Endothelial cell of umbilical vein (primary cell): ENCODE results near the gene BEX2.

Experiments used
- CTCF ChIP-seq, 2 donors: IDR thresholded peaks; 1 replicate in 1 of 2; 2 replicates in 1 of 2; pipeline ENCODE4 v1.5.1; 2011; ENCODE audit warnings: low read length in 2 of 2, mild to moderate bottlenecking in 2 of 2, moderate library complexity in 2 of 2, control low read depth in 1 of 2, inconsistent platforms in 1 of 2, low read depth in 1 of 2; ENCODE audit not compliant: insufficient read depth in 1 of 2; ENCODE audit errors: extremely low read depth in 1 of 2
- EZH2 ChIP-seq: IDR thresholded peaks from 2 replicates; pipeline ENCODE4 v1.6.1; 2012; ENCODE audit warnings: borderline replicate concordance, low read depth, mild to moderate bottlenecking, moderate library complexity, low read length, inconsistent platforms; ENCODE audit not compliant: severe bottlenecking
- MAX ChIP-seq: IDR thresholded peaks from 2 replicates; pipeline ENCODE4 v1.6.1; 2011; ENCODE audit not compliant: insufficient read depth, insufficient read length
- POLR2A ChIP-seq: IDR thresholded peaks from 2 replicates; pipeline ENCODE4 v1.6.1; 2012; ENCODE audit warnings: low read depth, mild to moderate bottlenecking, control low read depth, low read length
- POLR2AphosphoS5 ChIP-seq: IDR thresholded peaks from 2 replicates; pipeline ENCODE4 v1.6.1; 2012; ENCODE audit warnings: low read depth, mild to moderate bottlenecking, control low read depth, low read length, moderate library complexity; ENCODE audit not compliant: insufficient read depth

- TF ChIP-seq EZH2 (no peak), POLR2AphosphoS5 (no peak), POLR2A (no peak), CTCF (IDR thresholded peaks at IDR 0.05; ENCODE audit: extremely low read depth in 1 of 2, insufficient read depth in 1 of 2, low read depth in 1 of 2, low read length in 2 of 2) (no peak), MAX (no peak)
Measured at GRCh38 chrX:103330681-103331288, 20.0 kb upstream of the BEX2 start.
